Measurements from ENCODE around the gene CDH23.

CDH23 gene

GRCh38 chr10:71409516-71410104 lies 12.9 kb downstream of the CDH23 start:
- Histone ChIP-seq H3K9me3 (ENCODE audit: insufficient read depth, low read length) (peaks cover 13% of the 10 kb centered on the region; the same call in 1 of the 2 replicates), H3K9ac (ENCODE audit: insufficient read length, low read depth) (no peak overlapping the region), H3K4me1 (ENCODE audit: insufficient read depth, insufficient read length) (peaks cover 13% of the 10 kb centered on the region), H3K4me3 (ENCODE audit: insufficient read length, low read depth) (no peak overlapping the region), H3K36me3 (ENCODE audit: insufficient read depth, insufficient read length, low read length) (no peaks in the 10 kb centered on the region), H3K27me3 (ENCODE audit: insufficient read depth, insufficient read length) (no peaks in the 10 kb centered on the region)
- no peak for DNase-seq (ENCODE audit: low read depth, low spot score)
- TF ChIP-seq ZNF274 (IDR thresholded peaks at IDR 0.05; ENCODE audit: low read depth, low read length) (no peak), YY1 (IDR thresholded peaks at IDR 0.05; ENCODE audit: insufficient read depth, insufficient read length) (no peak)

GRCh38 chr10:71413581-71413980 lies 16.9 kb downstream of the CDH23 start:
- no peaks in the 10 kb centered on the region for H3K27me3 ChIP-seq (ENCODE audit: insufficient read depth, insufficient read length)
- no peaks in the 10 kb centered on the region for H3K36me3 ChIP-seq (ENCODE audit: insufficient read depth, insufficient read length, low read length)
- peaks cover 8% of the 10 kb centered on the region for H3K4me1 ChIP-seq (ENCODE audit: insufficient read depth, insufficient read length)
- no peak for DNase-seq (ENCODE audit: low read depth, low spot score)
- TF ChIP-seq SUZ12 (IDR thresholded peaks at IDR 0.05; ENCODE audit: extremely low read depth, insufficient read depth, insufficient read length) (no peak), YY1 (IDR thresholded peaks at IDR 0.05; ENCODE audit: insufficient read depth, insufficient read length) (no peak), ZNF274 (IDR thresholded peaks at IDR 0.05; ENCODE audit: low read depth, low read length) (no peak)
- no peak overlapping the region for H3K9ac ChIP-seq (ENCODE audit: insufficient read length, low read depth)
- H3K4me3 ChIP-seq (ENCODE audit: insufficient read length, low read depth), result no peak overlapping the region
- peaks cover 19% of the 10 kb centered on the region; the same call in 1 of the 2 replicates for H3K9me3 ChIP-seq (ENCODE audit: insufficient read depth, low read length)

GRCh38 chr10:71414359-71414758 lies 17.6 kb downstream of the CDH23 start:
- Histone ChIP-seq H3K4me3 (ENCODE audit: insufficient read length, low read depth) (no peak overlapping the region), H3K4me1 (ENCODE audit: insufficient read depth, insufficient read length) (peaks cover 2% of the 10 kb centered on the region), H3K36me3 (ENCODE audit: insufficient read depth, insufficient read length, low read length) (no peaks in the 10 kb centered on the region), H3K9me3 (ENCODE audit: insufficient read depth, low read length) (peaks cover 19% of the 10 kb centered on the region; the same call in 1 of the 2 replicates), H3K27me3 (ENCODE audit: insufficient read depth, insufficient read length) (no peaks in the 10 kb centered on the region), H3K9ac (ENCODE audit: insufficient read length, low read depth) (no peak overlapping the region)
- no peak for TF ChIP-seq ZNF274 (IDR thresholded peaks at IDR 0.05; ENCODE audit: low read depth, low read length)
- TF ChIP-seq SUZ12 (IDR thresholded peaks at IDR 0.05; ENCODE audit: extremely low read depth, insufficient read depth, insufficient read length), result no peak
- TF ChIP-seq YY1 (IDR thresholded peaks at IDR 0.05; ENCODE audit: insufficient read depth, insufficient read length), result no peak
- no peak for DNase-seq (ENCODE audit: low read depth, low spot score)

GRCh38 chr10:71419002-71419540 lies 22.4 kb downstream of the CDH23 start:
- TF ChIP-seq ZNF274 (IDR thresholded peaks at IDR 0.05; ENCODE audit: low read depth, low read length) (no peak), YY1 (IDR thresholded peaks at IDR 0.05; ENCODE audit: insufficient read depth, insufficient read length) (no peak), SUZ12 (IDR thresholded peaks at IDR 0.05; ENCODE audit: extremely low read depth, insufficient read depth, insufficient read length) (no peak)
- Histone ChIP-seq H3K4me1 (ENCODE audit: insufficient read depth, insufficient read length) (no peaks in the 10 kb centered on the region), H3K9me3 (ENCODE audit: insufficient read depth, low read length) (0 out of 2 replicates have a peak, but pooled peaks cover 6% of the 10 kb centered on the region), H3K36me3 (ENCODE audit: insufficient read depth, insufficient read length, low read length) (no peaks in the 10 kb centered on the region), H3K27me3 (ENCODE audit: insufficient read depth, insufficient read length) (no peaks in the 10 kb centered on the region), H3K9ac (ENCODE audit: insufficient read length, low read depth) (no peak overlapping the region), H3K4me3 (ENCODE audit: insufficient read length, low read depth) (no peak overlapping the region)
- no peak for DNase-seq (ENCODE audit: low read depth, low spot score)

- Histone ChIP-seq H3K27me3 (ENCODE audit: insufficient read depth, insufficient read length) (no peaks in the 10 kb centered on the region), H3K4me3 (ENCODE audit: insufficient read length, low read depth) (no peak overlapping the region), H3K9ac (ENCODE audit: insufficient read length, low read depth) (no peak overlapping the region), H3K36me3 (ENCODE audit: insufficient read depth, insufficient read length, low read length) (no peaks in the 10 kb centered on the region), H3K9me3 (ENCODE audit: insufficient read depth, low read length) (0 out of 2 replicates have a peak, but pooled peaks cover 6% of the 10 kb centered on the region), H3K4me1 (ENCODE audit: insufficient read depth, insufficient read length) (peaks cover under 1% of the 10 kb centered on the region)
- DNase-seq (ENCODE audit: low read depth, low spot score), result no peak
- TF ChIP-seq SUZ12 (IDR thresholded peaks at IDR 0.05; ENCODE audit: extremely low read depth, insufficient read depth, insufficient read length) (no peak), YY1 (IDR thresholded peaks at IDR 0.05; ENCODE audit: insufficient read depth, insufficient read length) (no peak), ZNF274 (IDR thresholded peaks at IDR 0.05; ENCODE audit: low read depth, low read length) (no peak)
Measured at GRCh38 chr10:71419750-71420149, 23.0 kb downstream of the CDH23 start.

- TF ChIP-seq YY1 (IDR thresholded peaks at IDR 0.05; ENCODE audit: insufficient read depth, insufficient read length) (no peak), SUZ12 (IDR thresholded peaks at IDR 0.05; ENCODE audit: extremely low read depth, insufficient read depth, insufficient read length) (no peak), ZNF274 (IDR thresholded peaks at IDR 0.05; ENCODE audit: low read depth, low read length) (no peak)
- DNase-seq (ENCODE audit: low read depth, low spot score), result no peak
- Histone ChIP-seq H3K27me3 (ENCODE audit: insufficient read depth, insufficient read length) (no peaks in the 10 kb centered on the region), H3K4me1 (ENCODE audit: insufficient read depth, insufficient read length) (peaks cover 7% of the 10 kb centered on the region), H3K9me3 (ENCODE audit: insufficient read depth, low read length) (0 out of 2 replicates have a peak, but pooled peaks cover 6% of the 10 kb centered on the region), H3K36me3 (ENCODE audit: insufficient read depth, insufficient read length, low read length) (no peaks in the 10 kb centered on the region), H3K4me3 (ENCODE audit: insufficient read length, low read depth) (no peak overlapping the region), H3K9ac (ENCODE audit: insufficient read length, low read depth) (no peak overlapping the region)
Measured at GRCh38 chr10:71421075-71421434, 24.3 kb downstream of the CDH23 start.

GRCh38 chr10:71423250-71423649 lies 26.5 kb downstream of the CDH23 start:
- no peaks in the 10 kb centered on the region for H3K36me3 ChIP-seq (ENCODE audit: insufficient read depth, insufficient read length, low read length)
- no peak for DNase-seq (ENCODE audit: low read depth, low spot score)
- no peak overlapping the region for H3K4me3 ChIP-seq (ENCODE audit: insufficient read length, low read depth)
- H3K9me3 ChIP-seq (ENCODE audit: insufficient read depth, low read length), result no peaks in the 10 kb centered on the region
- TF ChIP-seq YY1 (IDR thresholded peaks at IDR 0.05; ENCODE audit: insufficient read depth, insufficient read length), result no peak
- TF ChIP-seq ZNF274 (IDR thresholded peaks at IDR 0.05; ENCODE audit: low read depth, low read length), result no peak
- TF ChIP-seq SUZ12 (IDR thresholded peaks at IDR 0.05; ENCODE audit: extremely low read depth, insufficient read depth, insufficient read length), result no peak
- peaks cover 7% of the 10 kb centered on the region for H3K4me1 ChIP-seq (ENCODE audit: insufficient read depth, insufficient read length)
- no peak overlapping the region for H3K9ac ChIP-seq (ENCODE audit: insufficient read length, low read depth)
- H3K27me3 ChIP-seq (ENCODE audit: insufficient read depth, insufficient read length), result no peaks in the 10 kb centered on the region

Data from NT2/D1 (cell line).